Neural progenitor cell (in vitro differentiated cells): Measurements from ENCODE around the gene SLC13A4.

Experiments used
- EZH2 ChIP-seq: fragments of 200-600 bp; sonication (generic); IDR thresholded peaks from 2 replicates; pipeline ENCODE4 v1.6.1; 2017; ENCODE audit warnings: antibody characterized with exemption, mild to moderate bottlenecking, moderate library complexity
- EZH2phosphoT487 ChIP-seq: fragments of 200-600 bp; sonication (generic); IDR thresholded peaks from 2 replicates; pipeline ENCODE4 v1.6.1; 2017; ENCODE audit warnings: antibody characterized with exemption
- TF ChIP-seq, protein P1 (sequence below): fragments of 200-600 bp; sonication (generic); IDR thresholded peaks from 2 replicates; pipeline ENCODE4 v1.5.1; 2017; ENCODE audit warnings: antibody characterized with exemption, mild to moderate bottlenecking

DNA sequence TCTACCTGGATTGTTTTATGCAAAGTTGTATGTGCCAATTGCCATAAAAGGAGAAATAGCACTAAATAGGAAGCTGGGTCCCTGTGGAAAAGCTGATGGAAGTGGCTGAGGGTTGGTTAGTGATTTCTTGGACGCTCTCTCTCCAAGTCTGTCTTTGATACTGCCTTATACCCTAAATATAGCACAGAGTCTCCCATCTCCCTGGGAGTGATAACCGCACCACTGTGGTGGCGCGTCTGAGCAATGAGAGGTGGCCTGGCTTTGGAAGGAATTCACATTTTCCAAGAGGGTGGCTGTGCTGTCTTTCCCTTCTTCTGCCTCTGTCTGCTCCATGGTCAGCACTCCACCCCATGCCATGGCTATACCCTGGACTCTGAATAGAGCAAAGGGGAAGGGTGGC lies 34.4 kb downstream of the SLC13A4 start:
- TF ChIP-seq EZH2phosphoT487 (no peak), EZH2 (no peak)
- TF ChIP-seq, protein P1, sequence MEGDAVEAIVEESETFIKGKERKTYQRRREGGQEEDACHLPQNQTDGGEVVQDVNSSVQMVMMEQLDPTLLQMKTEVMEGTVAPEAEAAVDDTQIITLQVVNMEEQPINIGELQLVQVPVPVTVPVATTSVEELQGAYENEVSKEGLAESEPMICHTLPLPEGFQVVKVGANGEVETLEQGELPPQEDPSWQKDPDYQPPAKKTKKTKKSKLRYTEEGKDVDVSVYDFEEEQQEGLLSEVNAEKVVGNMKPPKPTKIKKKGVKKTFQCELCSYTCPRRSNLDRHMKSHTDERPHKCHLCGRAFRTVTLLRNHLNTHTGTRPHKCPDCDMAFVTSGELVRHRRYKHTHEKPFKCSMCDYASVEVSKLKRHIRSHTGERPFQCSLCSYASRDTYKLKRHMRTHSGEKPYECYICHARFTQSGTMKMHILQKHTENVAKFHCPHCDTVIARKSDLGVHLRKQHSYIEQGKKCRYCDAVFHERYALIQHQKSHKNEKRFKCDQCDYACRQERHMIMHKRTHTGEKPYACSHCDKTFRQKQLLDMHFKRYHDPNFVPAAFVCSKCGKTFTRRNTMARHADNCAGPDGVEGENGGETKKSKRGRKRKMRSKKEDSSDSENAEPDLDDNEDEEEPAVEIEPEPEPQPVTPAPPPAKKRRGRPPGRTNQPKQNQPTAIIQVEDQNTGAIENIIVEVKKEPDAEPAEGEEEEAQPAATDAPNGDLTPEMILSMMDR: no peak
